K562 (cell line): Measurements from ENCODE around the gene CCDC9B. TPM values are rescaled to one million over a fixed set of nuclear protein-coding genes. Genes with fewer than 3 reads are reported as not detected.

Experiments used
- ATAC-seq: fragments of 200-7000 bp; cut with Tn5 transposase; 3 replicates; pipeline ENCODE4 v1.9.1; 2020; ENCODE audit warnings: moderate library complexity
- BruUV-seq: library from RNA; stranded (reverse); fragments of 400-500 nt; replicated peaks from 2 replicates; lab custom pipeline; 2021; lab: Mats Ljungman, UMichigan
- CTCF ChIA-PET: fragments of 300-600 bp; formaldehyde crosslinking; extraction: SDS; loops from one replicate; lab custom pipeline; 2021; ENCODE audit warnings: low intra/inter-chr PET ratio; lab: Yijun Ruan, JAX
- POLR2A ChIA-PET: fragments of 300-600, 350-650 bp; sonication (Branson Sonifier 250); formaldehyde crosslinking; extraction: SDS; loops from one replicate; lab custom pipeline; 2021; ENCODE audit warnings: antibody characterized with exemption, inconsistent platforms; lab: Yijun Ruan, JAX
- DNase-seq, 4 experiments: peaks; one replicate each; pipeline versions ENCODE4 v3.0.0 to v3.0.0-alpha.2; 2011 to 2018; ENCODE audit warnings: low spot score in 3 of 4, mixed read lengths in 3 of 4; ENCODE audit errors: extremely low read depth in 1 of 4
- FAIRE-seq: peaks from 2 replicates; lab custom pipeline; 2011; peaks lifted over from hg19 to GRCh38; lab: Jason Lieb, UNC
- H2AFZ ChIP-seq: 2 replicates; pipeline ENCODE4 v1.6.0; 2011; ENCODE audit warnings: low read depth, low read length, control low read depth, inconsistent platforms
- H3K27ac ChIP-seq: fragments of 200-600 bp; 3 replicates; pipeline ENCODE4 v1.8.0; 2011; ENCODE audit warnings: low read depth, mild to moderate bottlenecking, control low read depth, inconsistent platforms, low read length, moderate library complexity, mixed read lengths; ENCODE audit errors: extremely low read depth
- H3K27me3 ChIP-seq, 2 experiments: fragments of 300-600 bp in 1 of 2; 2 replicates in 1 of 2; 3 replicates in 1 of 2; pipeline versions ENCODE4 v1.6.0 to v1.8.0; 2011; ENCODE audit warnings: inconsistent platforms in 2 of 2, low read length in 2 of 2, mild to moderate bottlenecking in 1 of 2, mixed read lengths in 1 of 2, moderate library complexity in 1 of 2; ENCODE audit not compliant: control insufficient read depth in 2 of 2, insufficient read depth in 2 of 2
- H3K36me3 ChIP-seq: fragments of 300-600 bp; 3 replicates; pipeline ENCODE4 v1.8.0; 2011; ENCODE audit warnings: mild to moderate bottlenecking, low read length, inconsistent platforms; ENCODE audit not compliant: control insufficient read depth, insufficient read depth
- H3K4me1 ChIP-seq, 2 experiments: fragments of 200-600 bp in 1 of 2; replicated peaks in 1 of 2; 2 replicates in 1 of 2; 3 replicates in 1 of 2; pipeline versions ENCODE4 v1.5.1 to v1.8.0; 2011; ENCODE audit warnings: inconsistent platforms in 2 of 2, low read length in 2 of 2, mild to moderate bottlenecking in 1 of 2, mixed read lengths in 1 of 2, moderate library complexity in 1 of 2; ENCODE audit not compliant: control insufficient read depth in 2 of 2, insufficient read depth in 2 of 2
- H3K4me2 ChIP-seq: 2 replicates; pipeline ENCODE4 v1.6.1; 2011; ENCODE audit warnings: low read length, control low read depth, inconsistent platforms, mixed read lengths; ENCODE audit not compliant: insufficient read depth
- H3K4me3 ChIP-seq: fragments of 200-600 bp; sonication (generic), shearing (Covaris generic); 2 replicates; pipeline ENCODE4 v1.5.1; 2016; ENCODE audit warnings: control low read depth, inconsistent platforms
- H3K79me2 ChIP-seq: fragments of 200-600 bp; 3 replicates; pipeline ENCODE4 v1.8.0; 2011; ENCODE audit warnings: low read length, inconsistent platforms; ENCODE audit not compliant: control insufficient read depth, insufficient read depth
- H3K9ac ChIP-seq, 2 experiments: 2 replicates each; pipeline versions ENCODE4 v1.6.0 to v1.6.1; 2011; ENCODE audit warnings: low read depth in 2 of 2, low read length in 2 of 2, control low read depth in 1 of 2, inconsistent platforms in 1 of 2, mild to moderate bottlenecking in 1 of 2, mixed read lengths in 1 of 2; ENCODE audit not compliant: insufficient read depth in 1 of 2
- H3K9me1 ChIP-seq: one replicate; pipeline ENCODE4 v1.6.0; 2011; ENCODE audit warnings: inconsistent platforms, mild to moderate bottlenecking, low read length, moderate library complexity; ENCODE audit not compliant: control insufficient read depth, insufficient read depth
- H3K9me3 ChIP-seq: replicated peaks from 2 replicates; pipeline ENCODE4 v1.5.1; 2011; ENCODE audit warnings: low read depth, low read length, inconsistent platforms; ENCODE audit not compliant: control insufficient read depth, insufficient read depth
- H4K20me1 ChIP-seq: replicated peaks from 2 replicates; pipeline ENCODE4 v1.6.1; 2011; ENCODE audit warnings: low read length, inconsistent platforms, mixed read lengths; ENCODE audit not compliant: control insufficient read depth, insufficient read depth
- ARID2 ChIP-seq: fragments of 450-650 bp; IDR thresholded peaks from 2 replicates; pipeline ENCODE4 v1.6.1; 2017; ENCODE audit warnings: antibody characterized with exemption, mild to moderate bottlenecking
- RAD51 ChIP-seq: fragments of 450-650 bp; IDR thresholded peaks from 2 replicates; pipeline ENCODE4 v1.7.1; 2016; ENCODE audit warnings: low read depth, mild to moderate bottlenecking, borderline replicate concordance
- TAL1 ChIP-seq: fragments of 450-650 bp; IDR thresholded peaks from 2 replicates; pipeline ENCODE4 v1.6.1; 2016; ENCODE audit warnings: mild to moderate bottlenecking
- TARDBP ChIP-seq: fragments of 450-650 bp; IDR thresholded peaks from 2 replicates; pipeline ENCODE4 v1.6.1; 2016
- ZNF133 ChIP-seq: fragments of 250-450 bp; sonication (Bioruptor Pico); IDR thresholded peaks from 2 replicates; pipeline ENCODE4 v1.4.0; 2020; ENCODE audit warnings: mild to moderate bottlenecking
- ZNF212 ChIP-seq: fragments of 450-650 bp; formaldehyde crosslinking; IDR thresholded peaks from 2 replicates; pipeline ENCODE4 v1.4.0; 2020; ENCODE audit warnings: mild to moderate bottlenecking
- ZNF354B ChIP-seq: fragments of 250-450 bp; sonication (Bioruptor Pico); IDR thresholded peaks from 2 replicates; pipeline ENCODE4 v1.4.0; 2020
- ZNF431 ChIP-seq: sonication (generic); formaldehyde crosslinking; IDR thresholded peaks from 2 replicates; pipeline ENCODE4 v1.8.0; 2022; ENCODE audit warnings: mild to moderate bottlenecking, missing genetic modification reagents
- ZNF79 ChIP-seq: fragments of 250-450 bp; sonication (Bioruptor Pico); IDR thresholded peaks from 2 replicates; pipeline ENCODE4 v1.4.0; 2020; ENCODE audit warnings: low read depth, mild to moderate bottlenecking, moderate library complexity
- WGBS: fragments of 100-300 bp; shearing (Covaris generic); methylation state at CpG from one replicate; pipeline ENCODE4 v1.1.6; 2016; ENCODE audit warnings: low coverage, mixed read lengths; ENCODE audit not compliant: insufficient coverage; ENCODE audit errors: missing lambda C conversion rate; 5-methylcytosine and 5-hydroxymethylcytosine counted together
- in situ Hi-C: fragments of 300-500 bp; cut with MboI; formaldehyde crosslinking; loops from 4 replicates; pipeline ENCODE4 v1.15.0; 2018; ENCODE audit warnings: inconsistent platforms, mixed read lengths
- intact Hi-C: fragments of 100-400 bp; cut with micrococcal nuclease; formaldehyde crosslinking; loops from 2 replicates; pipeline ENCODE4 v1.14.2; 2022
- polyA plus RNA-seq, 8 experiments: library from polyadenylated mRNA; depleted of rRNA in 4 of 8; stranded (reverse) in 5 of 8; unstranded in 3 of 8; fragments of >200 nt; fragmentation: Nextera tagmentation in 2 of 8; fragmentation: Illumina TruSeq in 1 of 8; extraction: Ambion mirVana in 2 of 8; extraction: Trizol in 1 of 8; gene quantifications; 2 replicates each; pipeline versions ENCODE4 v1.2.1 to v1.2.3, GENCODE V29; 2011 to 2014; ENCODE audit warnings: inconsistent platforms in 1 of 8, missing spikeins in 1 of 8
- total RNA-seq, 7 experiments: library from RNA; depleted of rRNA in 6 of 7; stranded (reverse); fragments of >200 nt in 6 of 7; fragmentation: Illumina TruSeq in 2 of 7; extraction: Trizol in 2 of 7; gene quantifications; 2 replicates each; pipeline versions ENCODE4 v1.2.1 to v1.2.3, GENCODE V29; 2011 to 2021; ENCODE audit warnings: low replicate concordance in 1 of 7
- TF ChIP-seq, protein P1 (sequence below): fragments of 450-650 bp; IDR thresholded peaks from 2 replicates; pipeline ENCODE4 v1.6.1; 2017; ENCODE audit warnings: antibody characterized with exemption
- TF ChIP-seq, protein P2 (sequence below): fragments of 250-450 bp; sonication (Bioruptor Pico); IDR thresholded peaks from 2 replicates; pipeline ENCODE4 v1.5.1; 2021; ENCODE audit warnings: mild to moderate bottlenecking
- TF ChIP-seq, protein P3 (sequence below): fragments of 250-450 bp; sonication (Bioruptor Pico); IDR thresholded peaks from 2 replicates; pipeline ENCODE4 v1.4.0; 2020; ENCODE audit warnings: mild to moderate bottlenecking, moderate library complexity
- TF ChIP-seq, protein P4 (sequence below): fragments of 450-650 bp; IDR thresholded peaks from 2 replicates; pipeline ENCODE4 v1.7.1; 2018; ENCODE audit warnings: mild to moderate bottlenecking, low read depth; ENCODE audit not compliant: partially characterized antibody

Gene CCDC9B
- total and polyA plus RNA-seq, 9 of the 15 experiments (the other 6 are each of a cell fraction or from before 2014, with no cell fraction given) = 0.01 to 0.47 (median 0.15) TPM; not detected in 1

DNA sequence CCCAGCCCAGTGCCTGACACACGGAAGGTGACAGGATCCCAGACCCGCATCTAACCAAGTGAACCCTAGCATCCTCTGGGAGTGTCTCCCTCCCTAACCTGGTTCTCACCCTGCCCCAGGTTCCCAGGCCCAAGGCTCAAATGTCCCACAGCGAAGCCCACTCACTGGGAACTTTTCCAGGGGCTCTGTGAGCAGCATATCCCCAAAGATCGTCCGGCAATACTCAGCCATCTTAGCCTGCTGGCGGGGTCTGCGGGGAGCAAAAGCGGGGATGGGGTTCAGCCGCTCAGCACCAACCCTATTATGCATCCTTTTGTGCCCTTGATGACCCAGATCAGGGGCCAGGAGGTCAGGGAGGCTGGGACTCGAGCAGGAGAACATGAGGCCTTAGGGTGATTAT is 43.4 kb downstream of the CCDC9B start:
- H3K79me2 ChIP-seq = no peaks in the 10 kb centered on the region
- DNase-seq = no peak
- H3K36me3 ChIP-seq = no peaks in the 10 kb centered on the region
- no peak overlapping the region for H2AFZ ChIP-seq
- 0 out of 2 replicates have a peak, but pooled peaks cover 2% of the 10 kb centered on the region for H4K20me1 ChIP-seq
- intact Hi-C loops (no loop called here), in situ Hi-C loops (no loop called here)
- H3K4me2 ChIP-seq = no peak overlapping the region
- H3K4me3 ChIP-seq = no peak overlapping the region
- H3K9me3 ChIP-seq = no peaks in the 10 kb centered on the region
- WGBS = 40% methylated on average over 10 of the region's 10 CpGs
- H3K27me3 ChIP-seq = peaks cover 0 to 33% of the 10 kb centered on the region in 2 experiments; a peak in 3 of 5 replicates
- H3K4me1 ChIP-seq = peaks cover 18 to 31% of the 10 kb centered on the region in 2 experiments; a peak in 4 of 5 replicates
- no TSS peak for BruUV-seq
- no peak for FAIRE-seq
- H3K9ac ChIP-seq = no peak overlapping the region
- H3K27ac ChIP-seq = no peak overlapping the region
- CTCF ChIA-PET = interaction anchor here (0.6 kb wide), 1 partner anchor 85 kb away, joined by 3 read pairs; the partner anchor contains the start of gene KNSTRN
- ATAC-seq = no peak
- TF ChIP-seq RAD51 = no peak
- TF ChIP-seq ARID2 = no peak
- TF ChIP-seq ZNF79 (CRISPR knock-in tag) = no peak
- TF ChIP-seq, protein P1, sequence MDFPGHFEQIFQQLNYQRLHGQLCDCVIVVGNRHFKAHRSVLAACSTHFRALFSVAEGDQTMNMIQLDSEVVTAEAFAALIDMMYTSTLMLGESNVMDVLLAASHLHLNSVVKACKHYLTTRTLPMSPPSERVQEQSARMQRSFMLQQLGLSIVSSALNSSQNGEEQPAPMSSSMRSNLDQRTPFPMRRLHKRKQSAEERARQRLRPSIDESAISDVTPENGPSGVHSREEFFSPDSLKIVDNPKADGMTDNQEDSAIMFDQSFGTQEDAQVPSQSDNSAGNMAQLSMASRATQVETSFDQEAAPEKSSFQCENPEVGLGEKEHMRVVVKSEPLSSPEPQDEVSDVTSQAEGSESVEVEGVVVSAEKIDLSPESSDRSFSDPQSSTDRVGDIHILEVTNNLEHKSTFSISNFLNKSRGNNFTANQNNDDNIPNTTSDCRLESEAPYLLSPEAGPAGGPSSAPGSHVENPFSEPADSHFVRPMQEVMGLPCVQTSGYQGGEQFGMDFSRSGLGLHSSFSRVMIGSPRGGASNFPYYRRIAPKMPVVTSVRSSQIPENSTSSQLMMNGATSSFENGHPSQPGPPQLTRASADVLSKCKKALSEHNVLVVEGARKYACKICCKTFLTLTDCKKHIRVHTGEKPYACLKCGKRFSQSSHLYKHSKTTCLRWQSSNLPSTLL = no peak
- TF ChIP-seq TARDBP = no peak
- TF ChIP-seq TAL1 = no peak
- TF ChIP-seq ZNF354B (CRISPR knock-in tag) = no peak
- TF ChIP-seq ZNF133 (CRISPR knock-in tag) = no peak
- TF ChIP-seq ZNF212 (CRISPR knock-in tag) = no peak
- TF ChIP-seq, protein P2, sequence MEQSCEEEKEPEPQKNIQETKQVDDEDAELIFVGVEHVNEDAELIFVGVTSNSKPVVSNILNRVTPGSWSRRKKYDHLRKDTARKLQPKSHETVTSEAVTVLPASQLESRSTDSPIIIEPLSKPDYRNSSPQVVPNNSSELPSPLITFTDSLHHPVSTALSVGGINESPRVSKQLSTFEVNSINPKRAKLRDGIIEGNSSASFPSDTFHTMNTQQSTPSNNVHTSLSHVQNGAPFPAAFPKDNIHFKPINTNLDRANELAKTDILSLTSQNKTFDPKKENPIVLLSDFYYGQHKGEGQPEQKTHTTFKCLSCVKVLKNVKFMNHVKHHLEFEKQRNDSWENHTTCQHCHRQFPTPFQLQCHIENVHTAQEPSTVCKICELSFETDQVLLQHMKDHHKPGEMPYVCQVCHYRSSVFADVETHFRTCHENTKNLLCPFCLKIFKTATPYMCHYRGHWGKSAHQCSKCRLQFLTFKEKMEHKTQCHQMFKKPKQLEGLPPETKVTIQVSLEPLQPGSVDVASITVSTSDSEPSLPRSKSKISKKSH (CRISPR knock-in tag) = no peak
- TF ChIP-seq, protein P3, sequence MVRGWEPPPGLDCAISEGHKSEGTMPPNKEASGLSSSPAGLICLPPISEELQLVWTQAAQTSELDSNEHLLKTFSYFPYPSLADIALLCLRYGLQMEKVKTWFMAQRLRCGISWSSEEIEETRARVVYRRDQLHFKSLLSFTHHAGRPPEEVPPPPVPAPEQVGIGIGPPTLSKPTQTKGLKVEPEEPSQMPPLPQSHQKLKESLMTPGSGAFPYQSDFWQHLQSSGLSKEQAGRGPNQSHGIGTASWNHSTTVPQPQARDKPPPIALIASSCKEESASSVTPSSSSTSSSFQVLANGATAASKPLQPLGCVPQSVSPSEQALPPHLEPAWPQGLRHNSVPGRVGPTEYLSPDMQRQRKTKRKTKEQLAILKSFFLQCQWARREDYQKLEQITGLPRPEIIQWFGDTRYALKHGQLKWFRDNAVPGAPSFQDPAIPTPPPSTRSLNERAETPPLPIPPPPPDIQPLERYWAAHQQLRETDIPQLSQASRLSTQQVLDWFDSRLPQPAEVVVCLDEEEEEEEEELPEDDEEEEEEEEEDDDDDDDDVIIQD = no peak
- TF ChIP-seq, protein P4, sequence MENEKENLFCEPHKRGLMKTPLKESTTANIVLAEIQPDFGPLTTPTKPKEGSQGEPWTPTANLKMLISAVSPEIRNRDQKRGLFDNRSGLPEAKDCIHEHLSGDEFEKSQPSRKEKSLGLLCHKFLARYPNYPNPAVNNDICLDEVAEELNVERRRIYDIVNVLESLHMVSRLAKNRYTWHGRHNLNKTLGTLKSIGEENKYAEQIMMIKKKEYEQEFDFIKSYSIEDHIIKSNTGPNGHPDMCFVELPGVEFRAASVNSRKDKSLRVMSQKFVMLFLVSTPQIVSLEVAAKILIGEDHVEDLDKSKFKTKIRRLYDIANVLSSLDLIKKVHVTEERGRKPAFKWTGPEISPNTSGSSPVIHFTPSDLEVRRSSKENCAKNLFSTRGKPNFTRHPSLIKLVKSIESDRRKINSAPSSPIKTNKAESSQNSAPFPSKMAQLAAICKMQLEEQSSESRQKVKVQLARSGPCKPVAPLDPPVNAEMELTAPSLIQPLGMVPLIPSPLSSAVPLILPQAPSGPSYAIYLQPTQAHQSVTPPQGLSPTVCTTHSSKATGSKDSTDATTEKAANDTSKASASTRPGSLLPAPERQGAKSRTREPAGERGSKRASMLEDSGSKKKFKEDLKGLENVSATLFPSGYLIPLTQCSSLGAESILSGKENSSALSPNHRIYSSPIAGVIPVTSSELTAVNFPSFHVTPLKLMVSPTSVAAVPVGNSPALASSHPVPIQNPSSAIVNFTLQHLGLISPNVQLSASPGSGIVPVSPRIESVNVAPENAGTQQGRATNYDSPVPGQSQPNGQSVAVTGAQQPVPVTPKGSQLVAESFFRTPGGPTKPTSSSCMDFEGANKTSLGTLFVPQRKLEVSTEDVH = no peak
- TF ChIP-seq ZNF431 (CRISPR knock-in tag) = no peak
- no peaks in the 10 kb centered on the region for H3K9me1 ChIP-seq
- POLR2A ChIA-PET = no interaction called here
